GM18858 (cell line): ENCODE data around the gene CIPC.
A peak's percentile ranks its signal among the peaks of the same experiment; 100 is the strongest.

ENCODE experiments used
- ATAC-seq: cut with Tn5 transposase; IDR thresholded peaks from one replicate; pipeline ENCODE4 v1.9.1; 2021; ENCODE audit not compliant: unreplicated experiment

Gene CIPC

DNA sequence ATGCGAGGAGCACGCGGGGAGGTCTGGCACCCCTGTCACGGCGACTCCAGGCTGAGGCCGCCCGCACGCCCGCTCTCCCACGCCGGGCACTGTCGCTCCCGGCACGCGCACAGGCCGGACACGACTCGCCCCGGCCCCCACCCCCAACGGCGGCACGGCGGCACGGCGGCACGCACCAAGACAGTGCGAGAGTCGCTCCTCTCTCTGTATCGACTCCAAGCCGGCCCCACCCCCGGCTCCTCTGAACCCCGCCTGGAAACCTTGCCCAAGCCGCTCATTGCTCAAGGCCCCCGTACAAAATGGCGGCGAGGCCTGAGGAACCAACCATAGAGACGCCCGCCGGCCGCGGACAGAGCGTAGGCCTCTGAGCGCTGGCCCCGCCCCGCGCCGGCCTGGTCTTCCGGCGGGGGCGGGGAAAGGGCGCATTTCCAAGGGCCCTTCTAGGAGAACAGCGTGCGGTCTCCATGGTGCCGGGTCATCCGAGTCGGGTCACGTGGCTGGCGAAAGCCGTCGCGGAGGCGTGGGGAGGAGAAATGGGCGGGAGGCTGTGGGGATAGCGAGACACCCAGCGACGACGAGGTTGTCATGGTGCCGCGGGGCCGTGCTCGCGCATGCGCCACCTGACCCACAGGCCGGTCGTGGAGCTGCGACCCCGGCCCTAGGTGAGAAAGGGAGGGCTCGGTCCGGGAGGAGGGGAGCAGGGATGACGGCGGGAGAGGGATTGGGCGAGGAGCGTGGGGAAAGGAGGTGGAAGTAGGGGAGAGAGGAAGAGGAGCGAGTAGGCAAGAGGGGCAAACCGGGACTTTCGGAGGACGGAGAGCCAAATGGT is at the start of gene CIPC:
CIPC (plus strand) TSS at position 559 of the 829 bp plus-strand sequence. CDS start 7,451 bp downstream, outside the sequence.
- ATAC-seq = peak; percentile 70

DNA sequence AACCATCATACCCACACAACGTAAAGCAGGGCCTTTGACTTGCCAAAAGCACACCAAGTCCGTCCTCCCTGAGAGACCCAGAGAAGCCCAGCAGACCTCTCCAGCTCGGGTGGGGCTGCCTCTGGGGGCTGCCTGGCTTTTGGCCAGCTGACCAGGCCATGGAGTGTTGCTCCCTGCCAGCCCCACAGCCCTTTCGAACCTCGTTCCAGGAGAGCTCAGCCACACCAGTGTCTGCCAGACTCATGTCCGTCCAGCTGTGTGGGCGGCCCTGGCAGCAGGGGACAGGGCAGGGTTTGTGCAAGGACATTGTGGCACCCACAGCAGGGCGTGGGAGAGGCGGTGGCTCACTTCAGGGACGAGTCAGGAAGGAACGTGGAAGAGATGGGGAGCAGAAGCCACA is 46.9 kb upstream of the CIPC start:
- ATAC-seq = no peak

DNA sequence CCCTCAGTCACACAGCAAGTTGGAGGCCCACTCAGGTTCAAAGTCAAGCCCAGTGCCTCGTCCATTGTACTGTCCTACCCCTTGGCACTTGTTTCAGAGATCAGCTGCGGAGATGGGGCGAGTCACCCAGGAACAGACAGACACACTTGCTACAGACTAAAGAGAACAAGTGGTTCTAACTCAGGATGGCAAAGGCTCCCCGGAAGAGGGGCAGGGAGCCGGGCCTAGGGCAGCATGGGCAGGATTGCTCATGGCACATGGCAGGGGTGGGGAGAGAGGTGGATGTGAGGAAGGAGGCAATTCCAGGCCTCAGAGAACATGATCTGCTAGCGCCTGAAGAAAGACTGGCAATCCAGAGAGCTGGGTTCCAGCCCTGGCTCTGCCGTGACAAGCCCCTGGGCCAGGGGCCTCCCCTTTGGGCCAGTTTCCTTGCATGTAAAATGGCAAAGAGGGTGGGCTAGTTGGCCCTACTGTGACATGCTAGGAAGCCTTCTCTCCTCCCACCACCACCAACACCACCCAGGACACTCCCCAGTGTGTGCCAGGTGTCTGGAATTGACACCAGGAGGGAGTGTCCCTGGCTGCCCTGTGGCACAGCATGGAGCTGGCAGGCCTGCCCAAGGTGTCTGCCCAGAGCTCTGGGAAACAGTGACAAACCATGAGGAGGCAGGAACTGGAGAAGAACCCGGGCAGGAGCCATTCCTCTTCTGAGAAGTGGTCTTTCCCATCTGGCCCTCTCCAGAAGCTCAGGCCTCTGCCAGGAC is 45.6 kb upstream of the CIPC start:
- ATAC-seq = no peak

GRCh38 chr14:77053046-77053841 is 44.8 kb upstream of the CIPC start:
- ATAC-seq = no peak

DNA sequence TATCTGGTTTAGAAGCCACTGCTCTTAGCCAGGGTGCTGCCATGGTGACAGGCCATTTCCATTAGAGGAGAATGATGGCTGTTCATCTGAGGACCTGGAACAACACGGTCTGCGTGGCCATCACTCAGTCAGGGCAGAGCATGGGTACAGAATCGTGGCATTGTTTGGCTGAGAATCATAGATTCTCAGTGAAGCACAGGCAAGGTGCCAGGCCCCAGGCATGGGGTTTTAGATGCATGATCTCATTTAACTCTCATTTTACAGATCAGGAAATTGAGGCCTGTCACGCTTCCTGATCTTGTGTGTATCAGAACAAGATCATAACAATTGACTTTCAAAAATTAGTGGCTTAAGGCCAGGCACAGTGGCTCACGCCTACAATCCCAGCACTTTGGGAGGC is 42.8 kb upstream of the CIPC start:
- ATAC-seq = no peak

DNA sequence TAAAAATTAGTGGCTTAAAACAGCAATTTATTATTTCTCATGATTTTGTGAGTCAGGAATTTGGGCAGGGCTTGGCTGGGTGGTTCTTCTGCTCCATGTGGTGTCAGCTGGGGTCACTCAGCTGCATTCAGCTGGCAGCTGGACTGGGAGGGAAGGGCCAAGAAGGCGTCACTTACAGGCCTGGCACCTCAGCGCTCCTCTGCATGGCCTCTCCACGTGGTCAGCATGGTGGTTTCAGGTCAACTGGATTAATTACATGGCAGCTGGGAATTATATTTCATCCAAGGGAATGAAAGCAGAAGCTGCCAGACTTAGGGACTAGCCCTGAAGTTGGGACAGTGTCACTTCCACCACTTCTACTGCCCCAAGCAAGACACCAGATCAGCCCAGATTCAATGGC is 42.1 kb upstream of the CIPC start:
- ATAC-seq = no peak

- ATAC-seq = no peak
Measured at GRCh38 chr14:77058117-77058516, 39.9 kb upstream of the CIPC start.

DNA sequence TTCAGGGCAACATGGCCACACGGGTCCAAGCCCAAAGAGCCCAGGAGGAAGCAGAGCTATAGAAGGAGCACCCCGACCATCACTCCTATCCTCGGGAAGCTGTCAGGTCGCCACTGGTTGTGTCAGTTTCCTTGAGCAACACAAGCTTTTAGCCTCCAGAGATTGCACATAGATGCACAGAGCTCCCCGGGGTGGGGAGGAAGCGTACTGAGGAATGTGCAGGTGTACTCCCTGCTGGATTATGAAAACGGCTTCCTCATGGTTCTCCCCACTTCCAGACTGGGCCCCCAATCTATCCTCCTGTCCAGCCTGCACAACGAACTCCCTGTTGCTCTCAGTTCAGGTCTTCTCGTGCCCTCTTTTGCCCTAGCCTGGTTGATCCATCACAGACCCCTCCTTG is 39.3 kb upstream of the CIPC start:
- ATAC-seq = no peak

GRCh38 chr14:77059276-77059915 is 38.7 kb upstream of the CIPC start:
- ATAC-seq = no peak

GRCh38 chr14:77061630-77062257 is 36.3 kb upstream of the CIPC start:
- no peak for ATAC-seq

DNA sequence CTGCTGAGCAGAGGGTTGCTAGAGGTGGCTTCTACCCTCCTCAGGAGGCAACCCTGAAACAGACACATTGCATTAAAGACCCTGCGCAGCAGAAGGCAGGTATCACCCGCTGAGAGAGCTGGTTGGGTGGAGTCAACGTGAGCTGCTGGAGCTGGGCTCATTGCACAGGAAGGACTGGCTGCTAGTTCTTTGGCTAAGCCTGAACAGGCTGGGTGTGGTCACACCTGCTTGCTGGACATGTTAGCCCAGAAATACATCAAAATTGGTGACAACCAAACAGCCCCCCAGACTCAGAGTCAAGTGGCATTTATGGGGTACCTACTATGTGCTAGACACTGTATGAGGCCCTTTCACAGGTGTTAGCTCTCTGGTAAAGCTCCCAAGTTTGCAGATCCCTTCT is 35.8 kb upstream of the CIPC start:
- no peak for ATAC-seq

DNA sequence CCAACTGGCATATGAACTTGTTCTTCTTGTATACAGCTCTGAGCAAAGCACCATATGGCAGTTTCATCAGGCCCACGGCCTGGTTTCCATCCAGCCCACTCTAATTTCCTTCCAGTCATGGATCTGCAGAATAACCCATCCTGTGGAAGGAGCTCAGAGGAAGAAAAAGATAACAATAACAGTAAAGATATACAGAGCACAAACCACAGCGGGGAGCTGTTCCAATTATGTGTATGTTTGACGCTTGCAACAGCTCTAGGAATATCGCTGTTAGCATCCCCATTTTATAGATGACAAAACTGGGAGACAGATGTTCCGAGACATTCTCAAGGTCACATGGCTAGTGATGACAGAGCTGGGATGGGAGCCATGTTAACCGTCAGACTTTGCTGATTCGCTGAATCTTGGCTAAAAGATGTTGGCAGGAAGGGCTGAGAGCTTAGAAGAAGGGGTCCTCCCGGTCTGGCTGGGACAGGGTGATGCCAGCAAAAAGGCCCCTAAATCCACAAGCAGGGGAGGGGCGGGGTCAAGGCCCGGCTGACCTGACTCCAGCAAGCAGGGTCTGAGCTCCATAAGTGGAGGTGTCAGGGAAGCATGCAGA is 34.4 kb upstream of the CIPC start:
- no peak for ATAC-seq

GRCh38 chr14:77064521-77065178 is 33.4 kb upstream of the CIPC start:
- no peak for ATAC-seq

DNA sequence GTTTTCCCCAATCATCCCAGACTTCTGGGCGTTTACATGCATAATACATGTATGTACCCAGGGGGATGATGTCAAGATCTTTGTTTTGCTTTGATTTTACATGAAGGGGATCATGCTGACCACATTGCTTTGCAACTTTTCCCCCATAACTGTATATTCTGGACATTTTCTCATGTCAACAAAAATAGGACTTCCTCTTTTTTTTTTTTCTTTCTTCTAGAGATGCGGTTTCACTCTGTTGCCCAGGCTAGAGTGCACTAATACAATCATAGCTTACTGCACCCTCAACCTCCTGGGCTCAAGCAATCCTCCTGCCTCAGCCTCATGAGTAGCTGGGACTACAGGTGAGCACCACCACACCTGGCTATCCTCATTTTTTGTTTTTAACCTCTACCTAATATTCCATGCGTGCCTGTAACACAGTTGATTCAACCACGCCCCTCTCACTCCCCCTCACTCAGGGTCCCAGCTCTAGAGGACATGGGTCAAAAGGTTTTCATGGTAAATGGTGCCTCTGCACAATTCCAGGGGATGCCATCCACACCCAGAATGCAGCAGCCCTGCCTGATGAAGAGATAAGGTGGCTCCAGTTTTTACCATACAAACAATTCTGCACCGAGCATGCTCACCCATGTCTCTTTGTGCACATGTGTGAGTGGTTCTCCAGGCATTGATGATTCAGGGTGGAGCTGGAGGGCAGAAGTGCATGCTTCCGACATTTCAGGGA is 32.0 kb upstream of the CIPC start:
- ATAC-seq = no peak

DNA sequence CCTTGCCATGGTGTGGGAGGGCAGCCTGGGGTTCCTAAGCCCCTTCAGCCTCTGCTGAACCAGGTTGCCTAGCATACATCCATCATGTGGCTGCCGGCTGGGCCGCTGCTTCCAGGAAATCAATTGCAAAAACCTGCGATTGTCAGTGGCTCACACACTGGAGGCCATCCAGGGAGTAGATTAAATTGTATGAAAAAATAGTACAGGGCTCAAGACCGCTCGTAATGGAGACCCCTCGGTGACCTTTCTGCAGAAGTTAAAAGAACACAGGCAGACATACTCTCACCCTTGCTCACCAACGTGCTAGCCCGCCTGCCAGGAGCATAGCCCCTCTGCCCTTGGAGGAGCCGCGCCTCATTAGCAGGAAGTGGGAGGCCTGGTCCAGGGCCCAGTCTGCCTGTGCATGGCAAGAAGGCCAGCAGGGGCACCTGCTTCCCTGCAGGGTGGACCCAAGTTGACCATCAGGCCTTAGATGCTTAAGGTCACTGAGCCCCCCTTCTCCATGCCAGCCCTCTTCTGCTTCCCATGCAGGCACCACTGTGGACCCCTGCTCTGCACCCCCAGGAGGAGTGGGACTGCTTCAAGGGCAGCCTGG is 31.4 kb upstream of the CIPC start:
- no peak for ATAC-seq

DNA sequence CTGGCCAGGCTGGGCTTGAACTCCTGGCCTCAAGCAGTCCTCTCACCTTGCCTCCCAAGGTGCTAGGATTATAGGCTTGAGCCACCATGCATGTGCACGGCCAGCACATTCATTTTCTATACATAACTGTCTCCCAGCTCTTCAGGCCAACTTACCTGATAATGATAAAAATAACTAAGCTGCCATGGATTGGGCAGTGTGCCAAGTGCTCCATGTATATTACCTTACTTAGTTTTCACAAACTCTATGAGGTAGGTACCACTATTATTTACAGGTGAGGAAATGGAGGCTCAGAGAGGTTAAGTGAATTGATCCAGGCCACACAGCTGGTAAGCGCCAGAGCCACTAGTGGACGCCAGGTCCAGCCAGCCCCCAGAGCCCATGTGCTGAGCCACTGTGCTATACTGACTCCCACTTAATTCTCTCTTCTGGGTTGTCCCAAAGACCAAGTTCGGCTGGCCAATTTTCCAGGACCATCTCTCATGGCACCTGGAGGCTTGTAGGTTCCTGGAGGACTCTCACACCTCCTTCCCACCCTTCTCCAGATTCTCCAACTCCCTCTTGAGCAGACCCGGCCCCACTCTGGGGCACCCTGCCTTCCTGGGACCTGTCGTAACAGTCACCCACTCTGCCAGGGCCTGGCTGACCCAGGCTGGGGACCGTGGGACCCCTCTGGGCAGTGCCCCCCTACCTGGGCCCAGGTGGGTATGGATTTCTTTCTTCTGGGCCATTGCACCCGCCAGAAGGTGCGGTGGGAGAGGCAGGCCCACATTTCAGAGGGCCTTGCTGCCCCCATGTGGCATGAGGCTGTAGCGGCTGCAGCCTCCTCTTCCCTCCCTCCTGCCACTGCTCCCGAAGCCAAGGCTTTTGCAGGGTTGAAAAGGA is 30.2 kb upstream of the CIPC start:
- no peak for ATAC-seq

- ATAC-seq = no peak
Measured at GRCh38 chr14:77068517-77069200, 29.4 kb upstream of the CIPC start.
